Neural cell (in vitro differentiated cells): ENCODE results near the gene DOCK2. TPM values are rescaled to one million over a fixed set of nuclear protein-coding genes. Genes with fewer than 3 reads are reported as not detected.

Source experiments
- H2AFZ ChIP-seq: fragments of 200-600, 300-800 bp; sonication (generic), shearing (Covaris generic); 2 replicates; pipeline ENCODE4 v1.6.0; 2014; ENCODE audit warnings: low read depth, mild to moderate bottlenecking, antibody characterized with exemption, low read length, moderate library complexity
- H3F3A ChIP-seq: fragments of 200-600 bp; shearing (Covaris generic); 2 replicates; pipeline ENCODE4 v1.6.1; 2016; ENCODE audit warnings: mild to moderate bottlenecking, moderate library complexity, mixed read lengths, antibody characterized with exemption, low read length; ENCODE audit not compliant: insufficient read depth, poor library complexity, severe bottlenecking
- H3K27ac ChIP-seq: fragments of 200-600, 300-800 bp; sonication (generic), shearing (Covaris generic); 2 replicates; pipeline ENCODE4 v1.5.1; 2014; ENCODE audit warnings: mild to moderate bottlenecking, low read length, moderate library complexity
- H3K27me3 ChIP-seq: fragments of 300-800, 200-600 bp; sonication (generic), shearing (Covaris generic); 2 replicates; pipeline ENCODE4 v1.6.0; 2014; ENCODE audit warnings: mild to moderate bottlenecking, low read depth, low read length, moderate library complexity; ENCODE audit not compliant: insufficient read depth
- H3K36me3 ChIP-seq: fragments of 300-800, 200-600 bp; sonication (generic), shearing (Covaris generic); 2 replicates; pipeline ENCODE4 v1.5.1; 2014; ENCODE audit warnings: mild to moderate bottlenecking, antibody characterized with exemption, low read length, moderate library complexity; ENCODE audit not compliant: insufficient read depth
- H3K4me2 ChIP-seq: fragments of 300-800, 200-600 bp; sonication (generic), shearing (Covaris generic); 2 replicates; pipeline ENCODE4 v1.6.0; 2014; ENCODE audit warnings: mild to moderate bottlenecking, low read length
- H3K4me3 ChIP-seq: fragments of 300-800, 200-600 bp; sonication (generic), shearing (Covaris generic); 2 replicates; pipeline ENCODE4 v1.5.1; 2014; ENCODE audit warnings: mild to moderate bottlenecking, low read length, moderate library complexity
- H3K79me2 ChIP-seq: fragments of 200-600 bp; shearing (Covaris generic); replicated peaks from 2 replicates; pipeline ENCODE4 v1.6.0; 2014; ENCODE audit warnings: mild to moderate bottlenecking, low read length, moderate library complexity; ENCODE audit not compliant: insufficient read depth
- H3K9ac ChIP-seq: fragments of 300-800, 200-600 bp; sonication (generic), shearing (Covaris generic); 2 replicates; pipeline ENCODE4 v1.6.1; 2016; ENCODE audit warnings: mild to moderate bottlenecking, low read length, mixed read lengths
- H3K9me2 ChIP-seq: fragments of 200-600 bp; shearing (Covaris generic); 2 replicates; pipeline ENCODE4 v1.6.1; 2016; ENCODE audit warnings: mild to moderate bottlenecking, low read length, mixed read lengths; ENCODE audit not compliant: insufficient read depth
- H3K9me3 ChIP-seq: fragments of 200-600, 300-800 bp; sonication (generic), shearing (Covaris generic); 2 replicates; pipeline ENCODE4 v1.6.1; 2016; ENCODE audit warnings: mild to moderate bottlenecking, mixed run types, low read length, moderate library complexity, mixed read lengths
- H4K20me1 ChIP-seq: fragments of 200-600 bp; shearing (Covaris generic); 2 replicates; pipeline ENCODE4 v1.6.1; 2016; ENCODE audit warnings: mild to moderate bottlenecking, mixed run types; ENCODE audit not compliant: insufficient read depth
- CTCF ChIP-seq: fragments of 450-650 bp; IDR thresholded peaks from 2 replicates; pipeline ENCODE4 v1.5.1; 2014; ENCODE audit warnings: antibody characterized with exemption, mild to moderate bottlenecking, moderate library complexity; ENCODE audit not compliant: poor library complexity, severe bottlenecking
- EP300 ChIP-seq: fragments of 450-650 bp; conservative IDR thresholded peaks from 2 replicates; pipeline ENCODE4 v1.6.1; 2014; ENCODE audit warnings: antibody characterized with exemption, mild to moderate bottlenecking, moderate library complexity; ENCODE audit not compliant: poor library complexity, severe bottlenecking
- EZH2 ChIP-seq: fragments of 200-600, 300-800 bp; shearing (Covaris generic), sonication (generic); IDR thresholded peaks from 2 replicates; pipeline ENCODE4 v1.6.1; 2014; ENCODE audit warnings: antibody characterized with exemption, low read length, borderline replicate concordance, mild to moderate bottlenecking; ENCODE audit not compliant: insufficient read depth, poor library complexity, severe bottlenecking
- MXI1 ChIP-seq: fragments of 450-650 bp; conservative IDR thresholded peaks from 2 replicates; pipeline ENCODE4 v1.6.1; 2014; ENCODE audit warnings: antibody characterized with exemption, mild to moderate bottlenecking; ENCODE audit not compliant: poor library complexity, severe bottlenecking
- POLR2AphosphoS5 ChIP-seq: IDR thresholded peaks from 2 replicates; pipeline ENCODE4 v1.6.1; 2012
- RAD21 ChIP-seq: fragments of 450-650 bp; conservative IDR thresholded peaks from 2 replicates; pipeline ENCODE4 v1.6.1; 2014; ENCODE audit warnings: antibody characterized with exemption, mild to moderate bottlenecking, moderate library complexity
- SMC3 ChIP-seq: fragments of 450-650 bp; conservative IDR thresholded peaks from 2 replicates; pipeline ENCODE4 v1.6.1; 2014; ENCODE audit warnings: antibody characterized with exemption, mild to moderate bottlenecking, moderate library complexity; ENCODE audit not compliant: poor library complexity
- TAF1 ChIP-seq: IDR thresholded peaks from 2 replicates; pipeline ENCODE4 v1.6.1; 2012; ENCODE audit warnings: low read depth
- polyA plus RNA-seq: library from polyadenylated mRNA; depleted of rRNA; stranded (reverse); fragments of >200 nt; gene quantifications from 2 replicates; pipeline ENCODE4 v1.2.3, GENCODE V29; 2014
- TF ChIP-seq, protein P1 (sequence below): IDR thresholded peaks from 2 replicates; pipeline ENCODE4 v1.6.1; 2012; ENCODE audit warnings: borderline replicate concordance

DOCK2 gene
- polyA plus RNA-seq, 1 donor from 2014 or later: 0.15 TPM

GRCh38 chr5:169798906-169799660 is 162.0 kb downstream of the DOCK2 start:
- Histone ChIP-seq H3K4me3 (no peak overlapping the region), H3K9me2 (no peaks in the 10 kb centered on the region), H3K27ac (no peak overlapping the region), H3K27me3 (no peaks in the 10 kb centered on the region), H3K79me2 (no peaks in the 10 kb centered on the region), H3K4me2 (no peak overlapping the region), H3K36me3 (no peaks in the 10 kb centered on the region), H3F3A (no peaks in the 10 kb centered on the region), H3K9me3 (no peaks in the 10 kb centered on the region), H4K20me1 (no peaks in the 10 kb centered on the region), H2AFZ (no peak overlapping the region), H3K9ac (no peak overlapping the region)
- TF ChIP-seq EP300: no peak
- no peak for TF ChIP-seq POLR2AphosphoS5
- TF ChIP-seq CTCF: no peak
- no peak for TF ChIP-seq MXI1
- no peak for TF ChIP-seq EZH2
- TF ChIP-seq, protein P1, sequence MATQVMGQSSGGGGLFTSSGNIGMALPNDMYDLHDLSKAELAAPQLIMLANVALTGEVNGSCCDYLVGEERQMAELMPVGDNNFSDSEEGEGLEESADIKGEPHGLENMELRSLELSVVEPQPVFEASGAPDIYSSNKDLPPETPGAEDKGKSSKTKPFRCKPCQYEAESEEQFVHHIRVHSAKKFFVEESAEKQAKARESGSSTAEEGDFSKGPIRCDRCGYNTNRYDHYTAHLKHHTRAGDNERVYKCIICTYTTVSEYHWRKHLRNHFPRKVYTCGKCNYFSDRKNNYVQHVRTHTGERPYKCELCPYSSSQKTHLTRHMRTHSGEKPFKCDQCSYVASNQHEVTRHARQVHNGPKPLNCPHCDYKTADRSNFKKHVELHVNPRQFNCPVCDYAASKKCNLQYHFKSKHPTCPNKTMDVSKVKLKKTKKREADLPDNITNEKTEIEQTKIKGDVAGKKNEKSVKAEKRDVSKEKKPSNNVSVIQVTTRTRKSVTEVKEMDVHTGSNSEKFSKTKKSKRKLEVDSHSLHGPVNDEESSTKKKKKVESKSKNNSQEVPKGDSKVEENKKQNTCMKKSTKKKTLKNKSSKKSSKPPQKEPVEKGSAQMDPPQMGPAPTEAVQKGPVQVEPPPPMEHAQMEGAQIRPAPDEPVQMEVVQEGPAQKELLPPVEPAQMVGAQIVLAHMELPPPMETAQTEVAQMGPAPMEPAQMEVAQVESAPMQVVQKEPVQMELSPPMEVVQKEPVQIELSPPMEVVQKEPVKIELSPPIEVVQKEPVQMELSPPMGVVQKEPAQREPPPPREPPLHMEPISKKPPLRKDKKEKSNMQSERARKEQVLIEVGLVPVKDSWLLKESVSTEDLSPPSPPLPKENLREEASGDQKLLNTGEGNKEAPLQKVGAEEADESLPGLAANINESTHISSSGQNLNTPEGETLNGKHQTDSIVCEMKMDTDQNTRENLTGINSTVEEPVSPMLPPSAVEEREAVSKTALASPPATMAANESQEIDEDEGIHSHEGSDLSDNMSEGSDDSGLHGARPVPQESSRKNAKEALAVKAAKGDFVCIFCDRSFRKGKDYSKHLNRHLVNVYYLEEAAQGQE: no peak
- TF ChIP-seq SMC3: no peak
- no peak for TF ChIP-seq RAD21
- no peak for TF ChIP-seq TAF1

GRCh38 chr5:169801324-169801777 is 164.3 kb downstream of the DOCK2 start:
- Histone ChIP-seq H3K4me2 (no peak overlapping the region), H3K36me3 (no peaks in the 10 kb centered on the region), H3K79me2 (no peaks in the 10 kb centered on the region), H3K27ac (no peak overlapping the region), H3K27me3 (no peaks in the 10 kb centered on the region), H3K9ac (no peak overlapping the region), H3K4me3 (no peak overlapping the region), H3K9me2 (no peaks in the 10 kb centered on the region), H2AFZ (no peak overlapping the region), H3K9me3 (no peaks in the 10 kb centered on the region), H3F3A (no peaks in the 10 kb centered on the region), H4K20me1 (no peaks in the 10 kb centered on the region)
- TF ChIP-seq CTCF (no peak), EP300 (no peak), TAF1 (no peak), EZH2 (no peak)
